ENCODE data around the gene PRR11.
"Not testable (repeated sequence)": the region's sequence is repeated elsewhere in the genome, so short reads cannot be mapped to it uniquely, and the experiment has no call there.

PRR11 gene

DNA sequence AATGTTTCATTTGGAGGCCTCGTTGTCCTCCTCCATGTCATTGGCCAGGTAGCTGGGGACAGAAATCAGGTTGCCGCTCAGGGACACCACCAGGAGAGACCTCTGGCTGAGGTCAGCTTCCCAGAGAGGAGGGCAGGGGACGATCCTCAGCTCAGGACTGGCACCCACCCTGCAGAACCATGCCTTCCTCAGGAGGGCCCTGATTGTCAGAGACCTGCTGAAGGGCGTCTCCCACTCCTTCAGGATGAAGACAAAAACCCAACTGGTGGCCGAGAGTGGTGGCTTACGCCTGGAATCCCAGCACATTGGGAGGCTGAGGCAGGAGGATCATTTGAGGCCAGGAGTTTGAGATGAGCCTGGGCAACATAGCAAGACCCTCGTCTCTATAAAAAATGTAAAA is 19.5 kb downstream of the PRR11 start:
- Histone ChIP-seq H3K27ac (ENCODE audit: low read depth, low read length) (no peak overlapping the region), H3K4me1 (ENCODE audit: control insufficient read depth, insufficient read depth, low read length, unreplicated experiment) (no peaks in the 10 kb centered on the region), H3K79me2 (ENCODE audit: control insufficient read depth, insufficient read depth, low read length, unreplicated experiment) (peaks cover 13% of the 10 kb centered on the region), H3K27me3 (ENCODE audit: insufficient read depth, low read length) (no peaks in the 10 kb centered on the region), H2AFZ (ENCODE audit: low read length, unreplicated experiment) (no peak overlapping the region), H3K4me3 (ENCODE audit: low read depth, low read length) (no peak overlapping the region), H3K36me3 (ENCODE audit: insufficient read depth, low read length) (peaks cover 24% of the 10 kb centered on the region)

DNA sequence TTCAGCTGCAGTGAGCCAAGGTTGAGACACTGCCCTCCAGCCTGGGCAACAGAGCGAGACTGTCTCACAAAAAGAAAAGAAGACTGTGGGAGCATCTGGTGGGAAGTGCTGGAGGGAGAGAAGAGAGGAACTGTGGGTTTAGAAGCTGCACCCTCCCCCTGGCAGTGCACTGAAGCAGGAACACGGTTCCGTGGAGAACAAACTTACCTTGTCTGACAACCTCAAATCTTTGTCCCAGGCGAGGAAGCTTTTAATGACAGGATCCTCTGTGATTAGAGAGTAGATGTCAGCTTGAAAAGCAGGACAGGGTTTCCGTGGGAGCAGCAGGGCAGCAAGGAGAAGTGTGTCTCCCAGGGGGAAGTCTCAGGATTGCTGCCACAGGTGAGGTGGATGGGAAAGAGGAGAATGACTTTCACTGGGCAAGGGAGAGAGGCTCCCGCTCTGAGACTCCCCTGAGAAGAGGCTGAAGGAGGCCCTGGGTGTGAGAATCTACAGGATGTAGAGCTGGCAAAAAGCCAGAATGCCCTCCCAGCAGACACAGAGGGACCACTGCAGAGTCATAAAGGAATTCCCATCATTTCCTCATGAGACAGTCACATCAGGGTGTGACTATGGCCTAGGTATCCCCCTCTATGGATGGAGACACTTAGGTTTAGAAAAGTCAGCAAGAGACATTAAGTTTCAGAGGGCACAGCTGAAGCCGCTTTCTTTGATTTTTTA is 22.9 kb downstream of the PRR11 start:
- Histone ChIP-seq H3K79me2 (ENCODE audit: control insufficient read depth, insufficient read depth, low read length, unreplicated experiment) (peaks cover 13% of the 10 kb centered on the region), H3K4me1 (ENCODE audit: control insufficient read depth, insufficient read depth, low read length, unreplicated experiment) (no peaks in the 10 kb centered on the region), H2AFZ (ENCODE audit: low read length, unreplicated experiment) (no peak overlapping the region), H3K27ac (ENCODE audit: low read depth, low read length) (no peak overlapping the region), H3K4me3 (ENCODE audit: low read depth, low read length) (no peak overlapping the region), H3K27me3 (ENCODE audit: insufficient read depth, low read length) (no peaks in the 10 kb centered on the region), H3K36me3 (ENCODE audit: insufficient read depth, low read length) (peaks cover 8% of the 10 kb centered on the region)

DNA sequence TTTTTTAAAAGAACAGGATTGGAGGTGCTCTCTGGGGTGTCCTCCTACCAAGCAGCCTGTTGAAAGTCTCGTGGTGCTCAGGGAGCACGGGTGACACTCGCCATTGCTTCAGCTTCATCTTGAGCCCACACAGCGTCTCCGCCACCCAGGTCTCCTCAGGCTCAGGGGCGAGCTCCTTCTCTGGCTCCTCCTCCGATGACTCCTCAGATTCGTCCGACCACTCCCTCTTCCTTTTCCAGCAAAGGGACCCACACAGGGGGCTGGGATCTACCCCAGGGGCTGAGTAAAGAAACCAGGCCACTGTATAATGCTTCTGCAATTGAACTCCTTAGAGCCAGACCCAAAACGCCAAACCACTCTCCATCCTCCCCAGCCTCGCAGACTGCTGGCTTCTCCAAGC is 24.1 kb downstream of the PRR11 start:
- not testable (repeated sequence) for H3K36me3 ChIP-seq (ENCODE audit: insufficient read depth, low read length)
- H3K79me2 ChIP-seq (ENCODE audit: control insufficient read depth, insufficient read depth, low read length, unreplicated experiment): peaks cover 12% of the 10 kb centered on the region

DNA sequence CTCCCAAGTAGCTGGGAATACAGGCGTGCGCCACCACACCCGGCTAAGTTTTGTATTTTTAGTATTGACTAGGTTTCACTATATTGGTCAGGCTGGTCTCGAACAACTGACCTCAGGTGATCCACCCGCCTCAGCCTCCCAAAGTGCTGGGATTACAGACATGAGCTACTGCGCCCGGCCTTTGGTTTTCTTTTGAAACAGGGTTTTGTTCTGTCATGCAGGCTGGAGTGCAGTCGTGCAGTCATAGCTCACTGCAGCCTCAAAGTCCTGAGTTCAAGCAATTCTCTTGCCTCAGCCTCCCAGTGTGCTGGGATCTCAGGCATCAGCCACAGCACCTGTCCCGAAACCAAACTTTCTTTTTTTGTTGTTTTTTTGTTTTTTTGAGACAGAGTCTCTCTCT is 25.1 kb downstream of the PRR11 start:
- H3K27ac ChIP-seq (ENCODE audit: low read depth, low read length): no peak overlapping the region
- no peaks in the 10 kb centered on the region for H3K27me3 ChIP-seq (ENCODE audit: insufficient read depth, low read length)
- H2AFZ ChIP-seq (ENCODE audit: low read length, unreplicated experiment): no peak overlapping the region
- peaks cover 3% of the 10 kb centered on the region; the same call in 1 of the 2 replicates for H3K36me3 ChIP-seq (ENCODE audit: insufficient read depth, low read length)
- no peaks in the 10 kb centered on the region for H3K4me1 ChIP-seq (ENCODE audit: control insufficient read depth, insufficient read depth, low read length, unreplicated experiment)
- no peak overlapping the region for H3K4me3 ChIP-seq (ENCODE audit: low read depth, low read length)
- H3K79me2 ChIP-seq (ENCODE audit: control insufficient read depth, insufficient read depth, low read length, unreplicated experiment): peaks cover 9% of the 10 kb centered on the region

More for the DNA sequence above, 24.1 kb downstream of the PRR11 start:
- H3K4me1 ChIP-seq (ENCODE audit: control insufficient read depth, insufficient read depth, low read length, unreplicated experiment); H3K4me3 ChIP-seq (ENCODE audit: low read depth, low read length); H2AFZ ChIP-seq (ENCODE audit: low read length, unreplicated experiment); H3K27ac ChIP-seq (ENCODE audit: low read depth, low read length); H3K27me3 ChIP-seq (ENCODE audit: insufficient read depth, low read length): not testable (repeated sequence)

DNA sequence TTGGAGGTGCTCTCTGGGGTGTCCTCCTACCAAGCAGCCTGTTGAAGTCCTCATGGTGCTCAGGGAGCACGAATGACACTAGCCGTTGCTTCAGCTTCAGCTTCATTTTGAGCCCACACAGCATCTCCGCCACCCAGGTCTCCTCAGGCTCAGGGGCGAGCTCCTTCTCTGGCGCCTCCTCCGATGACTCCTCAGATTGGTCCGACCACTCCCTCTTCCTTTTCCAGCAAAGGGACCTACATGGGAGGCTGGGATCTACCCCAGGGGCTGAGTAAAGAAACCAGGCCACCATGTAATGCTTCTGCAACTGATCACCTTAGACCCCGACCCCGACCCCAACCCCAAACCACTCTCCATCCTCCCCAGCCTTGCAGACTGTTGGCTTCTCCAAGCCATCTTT is 25.9 kb downstream of the PRR11 start:
- Histone ChIP-seq H2AFZ (ENCODE audit: low read length, unreplicated experiment) (no peak overlapping the region), H3K36me3 (ENCODE audit: insufficient read depth, low read length) (peaks cover 3% of the 10 kb centered on the region; the same call in 1 of the 2 replicates), H3K4me1 (ENCODE audit: control insufficient read depth, insufficient read depth, low read length, unreplicated experiment) (no peaks in the 10 kb centered on the region), H3K27me3 (ENCODE audit: insufficient read depth, low read length) (no peaks in the 10 kb centered on the region), H3K4me3 (ENCODE audit: low read depth, low read length) (no peak overlapping the region), H3K27ac (ENCODE audit: low read depth, low read length) (no peak overlapping the region), H3K79me2 (ENCODE audit: control insufficient read depth, insufficient read depth, low read length, unreplicated experiment) (peaks cover 9% of the 10 kb centered on the region)

DNA sequence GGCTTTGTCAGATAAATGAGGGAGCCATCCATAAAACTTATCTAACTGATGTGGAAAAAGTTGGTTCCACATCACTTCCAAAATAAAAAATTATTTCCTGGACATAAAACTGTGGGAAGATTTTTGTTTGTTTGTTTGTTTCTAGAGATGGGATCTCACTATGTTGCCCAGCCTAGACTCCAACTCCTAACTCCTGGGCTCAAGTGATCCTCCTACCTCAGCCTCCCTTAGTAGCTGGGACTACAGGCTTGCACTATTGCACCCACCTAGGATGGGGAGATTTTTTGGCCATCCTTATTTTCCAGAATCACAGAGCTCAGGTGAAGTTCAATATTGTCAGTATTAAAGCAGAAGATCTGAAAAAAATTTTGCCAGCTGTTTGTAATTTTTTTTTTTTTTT is 30.5 kb downstream of the PRR11 start:
- Histone ChIP-seq H3K27me3 (ENCODE audit: insufficient read depth, low read length) (no peaks in the 10 kb centered on the region), H3K36me3 (ENCODE audit: insufficient read depth, low read length) (peaks cover 3% of the 10 kb centered on the region; the same call in 1 of the 2 replicates), H3K4me1 (ENCODE audit: control insufficient read depth, insufficient read depth, low read length, unreplicated experiment) (no peaks in the 10 kb centered on the region)

DNA sequence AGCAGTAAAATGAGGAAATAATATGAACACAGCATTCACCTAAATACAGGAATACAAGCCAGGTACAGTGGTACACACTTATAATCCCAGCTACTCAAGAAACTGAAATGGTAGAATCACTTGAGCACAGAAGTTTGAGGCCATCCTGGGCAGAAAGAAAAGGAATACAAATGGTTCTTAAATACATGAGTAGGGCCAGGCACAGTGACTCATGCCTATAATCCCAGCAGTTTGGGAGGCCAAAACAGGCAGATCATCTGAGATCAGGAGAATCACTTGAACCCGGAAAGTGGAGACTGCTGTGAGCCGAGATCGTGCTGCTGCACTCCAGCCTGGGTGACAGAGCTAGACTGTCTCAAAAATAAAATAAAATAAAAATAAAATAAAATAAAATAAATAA is 31.3 kb downstream of the PRR11 start:
- H2AFZ ChIP-seq (ENCODE audit: low read length, unreplicated experiment): no peak overlapping the region
- H3K36me3 ChIP-seq (ENCODE audit: insufficient read depth, low read length): peaks cover 8% of the 10 kb centered on the region; the same call in 1 of the 2 replicates
- H3K4me3 ChIP-seq (ENCODE audit: low read depth, low read length): no peak overlapping the region
- no peaks in the 10 kb centered on the region for H3K4me1 ChIP-seq (ENCODE audit: control insufficient read depth, insufficient read depth, low read length, unreplicated experiment)
- H3K27ac ChIP-seq (ENCODE audit: low read depth, low read length): no peak overlapping the region
- no peaks in the 10 kb centered on the region for H3K27me3 ChIP-seq (ENCODE audit: insufficient read depth, low read length)
- no peaks in the 10 kb centered on the region for H3K79me2 ChIP-seq (ENCODE audit: control insufficient read depth, insufficient read depth, low read length, unreplicated experiment)

More for the DNA sequence above, 30.5 kb downstream of the PRR11 start:
- H3K27ac ChIP-seq (ENCODE audit: low read depth, low read length): no peak overlapping the region
- no peak overlapping the region for H3K4me3 ChIP-seq (ENCODE audit: low read depth, low read length)
- H3K79me2 ChIP-seq (ENCODE audit: control insufficient read depth, insufficient read depth, low read length, unreplicated experiment): no peaks in the 10 kb centered on the region
- no peak overlapping the region for H2AFZ ChIP-seq (ENCODE audit: low read length, unreplicated experiment)

DNA sequence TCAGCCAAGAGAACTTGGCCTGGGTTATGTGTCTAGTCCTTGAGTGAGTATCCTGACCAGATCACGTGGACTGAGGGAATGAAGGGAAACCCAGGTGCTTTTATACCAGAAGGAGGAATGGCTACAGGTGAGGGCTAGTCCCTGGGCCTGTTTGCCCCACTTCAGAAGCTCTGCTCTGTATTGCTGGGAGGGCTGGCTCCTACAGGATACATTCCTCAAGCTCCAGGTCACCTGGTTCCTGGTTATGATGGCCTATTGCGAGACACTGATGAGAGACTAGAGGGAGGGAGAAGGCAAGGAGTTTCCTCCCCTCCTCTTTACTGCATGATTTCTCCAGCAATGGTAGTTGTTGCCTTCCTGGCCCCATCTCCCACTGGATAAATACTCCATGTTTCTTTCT is 35.3 kb downstream of the PRR11 start:
- peaks cover 19% of the 10 kb centered on the region for H3K36me3 ChIP-seq (ENCODE audit: insufficient read depth, low read length)

DNA sequence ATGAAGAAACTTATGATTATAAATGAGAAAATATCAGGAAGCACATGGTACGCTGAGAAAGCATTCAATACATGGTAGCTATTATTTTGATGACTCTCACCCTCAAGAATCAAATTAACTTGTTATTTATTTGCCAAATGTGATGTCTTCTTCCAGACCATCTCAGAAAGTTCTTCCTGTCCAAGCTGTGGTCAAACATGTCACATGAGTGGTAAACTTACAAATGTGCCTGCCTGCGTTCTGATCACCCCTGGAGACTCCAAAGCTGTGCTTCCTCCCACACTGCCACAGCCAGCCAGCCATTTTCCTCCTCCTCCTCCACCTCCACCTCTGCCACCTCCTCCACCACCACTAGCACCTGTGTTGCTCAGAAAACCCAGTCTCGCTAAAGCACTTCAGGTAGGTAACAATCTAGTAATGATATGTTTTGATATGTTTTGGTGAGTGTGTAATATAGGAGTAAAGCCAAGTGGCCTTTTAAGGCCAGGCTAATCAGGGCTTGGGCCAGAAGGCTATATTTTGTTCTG is 37.9 kb downstream of the PRR11 start:
- Histone ChIP-seq H2AFZ (ENCODE audit: low read length, unreplicated experiment) (no peak overlapping the region), H3K27ac (ENCODE audit: low read depth, low read length) (no peak overlapping the region), H3K79me2 (ENCODE audit: control insufficient read depth, insufficient read depth, low read length, unreplicated experiment) (no peaks in the 10 kb centered on the region), H3K36me3 (ENCODE audit: insufficient read depth, low read length) (peaks cover 22% of the 10 kb centered on the region), H3K4me3 (ENCODE audit: low read depth, low read length) (no peak overlapping the region), H3K27me3 (ENCODE audit: insufficient read depth, low read length) (no peaks in the 10 kb centered on the region), H3K4me1 (ENCODE audit: control insufficient read depth, insufficient read depth, low read length, unreplicated experiment) (no peaks in the 10 kb centered on the region)

More for the DNA sequence above, 35.3 kb downstream of the PRR11 start:
- H3K27me3 ChIP-seq (ENCODE audit: insufficient read depth, low read length): no peaks in the 10 kb centered on the region
- no peak overlapping the region for H2AFZ ChIP-seq (ENCODE audit: low read length, unreplicated experiment)
- H3K27ac ChIP-seq (ENCODE audit: low read depth, low read length): no peak overlapping the region
- H3K79me2 ChIP-seq (ENCODE audit: control insufficient read depth, insufficient read depth, low read length, unreplicated experiment): no peaks in the 10 kb centered on the region
- no peaks in the 10 kb centered on the region for H3K4me1 ChIP-seq (ENCODE audit: control insufficient read depth, insufficient read depth, low read length, unreplicated experiment)
- no peak overlapping the region for H3K4me3 ChIP-seq (ENCODE audit: low read depth, low read length)

DNA sequence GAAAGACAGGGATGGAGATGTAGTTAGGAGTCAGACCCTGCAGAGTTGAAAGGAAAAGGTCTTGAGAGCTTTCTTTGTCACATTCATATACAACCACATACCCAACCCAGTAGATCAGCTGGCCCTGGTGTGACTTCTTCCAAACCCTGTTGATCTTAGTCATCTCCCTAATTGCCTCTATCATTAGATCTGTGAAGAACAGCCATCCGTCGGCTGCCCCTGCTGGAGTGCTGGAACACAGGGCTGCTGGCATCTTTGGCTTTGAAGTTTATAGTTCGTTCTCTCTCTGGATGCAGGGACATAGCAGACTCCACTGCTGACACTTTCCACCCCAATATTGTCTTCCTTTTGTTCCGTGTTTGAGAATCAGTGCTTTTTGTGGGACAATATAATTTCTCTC is 43.9 kb downstream of the PRR11 start:
- H3K36me3 ChIP-seq (ENCODE audit: insufficient read depth, low read length): peaks cover 13% of the 10 kb centered on the region
- H2AFZ ChIP-seq (ENCODE audit: low read length, unreplicated experiment): no peak overlapping the region
- H3K4me1 ChIP-seq (ENCODE audit: control insufficient read depth, insufficient read depth, low read length, unreplicated experiment): no peaks in the 10 kb centered on the region
- H3K79me2 ChIP-seq (ENCODE audit: control insufficient read depth, insufficient read depth, low read length, unreplicated experiment): no peaks in the 10 kb centered on the region
- H3K27ac ChIP-seq (ENCODE audit: low read depth, low read length): no peak overlapping the region
- no peaks in the 10 kb centered on the region for H3K27me3 ChIP-seq (ENCODE audit: insufficient read depth, low read length)
- no peak overlapping the region for H3K4me3 ChIP-seq (ENCODE audit: low read depth, low read length)

DNA sequence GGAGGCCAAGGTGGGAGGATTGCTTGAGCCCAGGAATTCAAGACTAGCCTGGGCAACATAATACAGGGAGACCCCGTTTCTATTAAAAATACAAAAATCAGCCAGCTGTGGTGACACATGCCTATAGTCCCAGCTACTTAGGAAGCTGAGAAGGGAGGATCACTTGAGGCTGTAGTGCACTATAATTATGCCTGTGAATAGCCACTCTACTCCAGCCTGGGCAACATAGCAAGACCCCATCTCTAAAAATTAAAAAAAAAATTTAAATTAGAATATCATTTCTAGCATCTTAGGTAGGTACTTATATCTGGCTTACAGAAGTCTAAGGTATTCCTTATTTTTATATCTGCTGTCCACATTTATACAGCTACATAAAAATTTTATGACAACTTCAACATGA is 46.8 kb downstream of the PRR11 start:
- no peak overlapping the region for H3K27ac ChIP-seq (ENCODE audit: low read depth, low read length)
- no peak overlapping the region for H3K4me3 ChIP-seq (ENCODE audit: low read depth, low read length)
- H3K79me2 ChIP-seq (ENCODE audit: control insufficient read depth, insufficient read depth, low read length, unreplicated experiment): no peaks in the 10 kb centered on the region
- no peaks in the 10 kb centered on the region for H3K27me3 ChIP-seq (ENCODE audit: insufficient read depth, low read length)
- no peak overlapping the region for H2AFZ ChIP-seq (ENCODE audit: low read length, unreplicated experiment)
- H3K36me3 ChIP-seq (ENCODE audit: insufficient read depth, low read length): peaks cover 3% of the 10 kb centered on the region
- no peaks in the 10 kb centered on the region for H3K4me1 ChIP-seq (ENCODE audit: control insufficient read depth, insufficient read depth, low read length, unreplicated experiment)
